Measurements from ENCODE around the gene PAXIP1.

- TF ChIP-seq GATA2 (IDR thresholded peaks at IDR 0.05; ENCODE audit: low read depth, low read length), result no peak
- TF ChIP-seq GATA3 (IDR thresholded peaks at IDR 0.05; ENCODE audit: low read depth, low read length), result no peak
Measured at GRCh38 chr7:154915600-154915999, 87.3 kb downstream of the PAXIP1 start.
